HS-27A (cell line): Measurements from ENCODE around the gene SORCS2.

ENCODE experiments used
- DNase-seq: peaks from one replicate; pipeline ENCODE4 v3.0.0-alpha.2; 2012; ENCODE audit warnings: low read depth, missing footprints

The SORCS2 gene

DNA sequence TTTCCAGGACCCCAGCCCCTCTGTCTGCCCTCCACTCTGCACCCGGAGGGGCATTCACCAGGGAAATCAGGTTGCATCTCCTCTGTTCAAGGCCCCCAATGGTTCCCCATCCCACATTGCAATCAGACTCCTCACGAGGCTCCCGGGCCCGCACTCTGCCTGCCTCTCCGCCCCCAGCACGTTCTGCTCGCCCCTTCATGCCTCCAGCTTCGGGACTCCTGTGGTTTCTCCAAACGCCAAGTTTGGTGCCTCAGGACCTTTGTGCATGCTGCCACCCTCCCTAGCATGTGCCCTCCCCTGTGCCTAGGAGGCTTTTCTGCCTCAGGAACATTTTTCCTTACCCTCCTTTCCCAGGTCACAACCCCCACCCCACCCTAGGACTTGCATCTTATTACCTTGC lies 426.0 kb downstream of the SORCS2 start:
- DNase-seq = no peak

DNA sequence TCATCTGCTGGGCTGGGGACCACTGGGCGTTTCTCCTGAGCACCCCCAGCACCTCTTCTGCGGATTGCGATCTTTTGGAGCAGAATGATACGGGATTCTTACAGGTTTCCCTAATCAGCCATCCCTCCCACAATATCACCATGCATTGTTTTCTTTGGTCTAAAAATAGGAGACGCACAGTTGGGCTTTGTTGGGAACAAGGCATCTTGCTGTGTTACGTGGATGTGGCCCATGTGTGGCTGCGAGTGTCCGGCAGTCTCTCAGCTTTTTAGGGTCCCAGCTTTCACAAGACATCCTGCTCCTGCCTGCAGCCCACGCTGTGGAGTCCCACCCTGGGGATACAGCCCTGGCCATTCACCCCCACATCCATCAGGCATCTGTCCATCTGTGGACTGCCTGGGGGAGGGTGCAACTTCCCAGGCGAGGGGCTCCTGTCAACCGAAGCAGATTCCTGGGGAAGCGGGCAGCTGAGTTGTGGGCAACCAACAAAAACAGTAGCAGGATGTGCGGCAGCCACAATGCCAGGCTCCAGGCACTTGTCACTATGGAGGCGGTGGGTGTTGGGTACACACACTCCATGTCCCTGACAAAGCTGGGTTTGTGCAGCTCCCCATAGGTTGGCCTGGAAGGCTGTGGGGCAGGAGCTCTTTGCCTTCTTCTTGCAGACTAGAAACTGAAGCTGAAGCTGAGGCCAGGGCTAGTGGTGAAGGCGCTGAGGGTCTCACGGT lies 427.9 kb downstream of the SORCS2 start:
- DNase-seq = no peak

DNA sequence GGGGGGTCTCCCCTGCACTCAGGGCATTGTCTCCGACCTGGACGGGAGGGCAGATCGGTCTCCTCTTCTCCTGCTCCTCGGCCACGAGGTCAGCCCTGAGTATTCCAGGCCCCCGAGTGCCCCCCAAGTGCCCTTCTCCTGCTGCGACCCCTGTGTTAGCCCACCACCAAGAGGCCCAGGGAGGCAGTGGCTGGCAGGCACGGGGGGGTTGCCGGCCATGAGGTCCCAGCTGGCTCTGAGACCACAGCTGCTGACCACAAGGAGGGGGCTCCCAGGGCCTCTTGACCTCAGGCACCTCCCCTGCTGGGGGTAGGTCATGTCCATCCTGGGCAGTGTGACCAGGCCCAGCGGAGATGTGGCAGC lies 428.5 kb downstream of the SORCS2 start:
- DNase-seq = no peak

DNA sequence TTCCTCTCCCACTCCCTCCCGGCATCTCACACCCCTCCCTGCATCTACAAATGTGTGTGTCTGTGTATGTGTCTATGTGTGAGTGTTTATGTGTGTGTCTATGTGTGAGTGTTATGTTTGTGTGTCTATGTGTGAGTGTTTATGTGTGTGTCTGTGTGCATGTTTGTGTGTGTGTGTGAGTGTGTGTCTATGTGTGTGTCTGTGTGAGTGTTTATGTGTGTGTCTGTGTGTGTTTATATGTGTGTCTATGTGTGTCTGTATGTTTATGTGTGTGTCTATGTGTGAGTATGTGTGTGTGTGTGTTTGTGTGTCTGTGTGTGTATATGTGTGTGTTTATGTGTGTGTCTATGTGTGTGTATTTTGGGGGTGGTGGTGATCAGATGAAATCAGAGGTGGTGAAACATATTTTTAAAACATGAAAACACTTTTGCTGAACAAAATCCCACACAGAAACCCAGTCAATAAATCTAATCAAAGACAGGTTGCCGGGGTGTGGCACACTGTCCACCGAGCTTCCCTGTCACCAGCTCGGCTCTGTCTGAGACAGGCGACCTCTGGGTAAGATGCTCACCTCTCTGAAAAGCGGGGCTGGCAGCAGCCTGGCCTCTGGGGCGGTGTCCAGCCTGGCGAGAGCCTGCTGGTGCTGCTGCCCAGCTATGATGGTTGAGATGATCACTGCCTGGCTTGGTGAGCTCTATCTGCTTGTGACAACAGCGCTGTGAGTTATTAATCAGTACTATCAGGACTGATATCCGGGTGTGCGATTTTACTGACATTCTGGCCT lies 429.1 kb downstream of the SORCS2 start:
- no peak for DNase-seq

DNA sequence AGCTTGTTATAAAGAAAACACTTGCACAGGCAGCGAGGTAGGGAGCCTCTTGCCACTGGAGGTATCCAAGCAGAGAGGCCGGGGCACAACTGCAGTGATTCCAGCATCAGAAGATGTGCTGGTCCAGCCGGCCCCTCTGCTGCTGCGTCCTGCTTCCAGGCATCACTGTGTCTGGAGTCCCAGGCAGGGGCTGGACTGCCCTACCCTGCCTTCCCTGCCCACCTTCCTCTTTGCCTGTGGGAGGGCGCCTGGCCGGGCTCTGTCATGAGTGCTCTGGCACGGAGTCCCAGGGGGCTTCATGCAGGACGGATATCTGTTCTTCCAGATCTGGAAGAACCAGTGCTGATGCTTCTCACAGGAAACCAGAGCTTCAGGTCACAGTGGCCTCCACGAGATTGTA lies 430.0 kb downstream of the SORCS2 start:
- DNase-seq = no peak

DNA sequence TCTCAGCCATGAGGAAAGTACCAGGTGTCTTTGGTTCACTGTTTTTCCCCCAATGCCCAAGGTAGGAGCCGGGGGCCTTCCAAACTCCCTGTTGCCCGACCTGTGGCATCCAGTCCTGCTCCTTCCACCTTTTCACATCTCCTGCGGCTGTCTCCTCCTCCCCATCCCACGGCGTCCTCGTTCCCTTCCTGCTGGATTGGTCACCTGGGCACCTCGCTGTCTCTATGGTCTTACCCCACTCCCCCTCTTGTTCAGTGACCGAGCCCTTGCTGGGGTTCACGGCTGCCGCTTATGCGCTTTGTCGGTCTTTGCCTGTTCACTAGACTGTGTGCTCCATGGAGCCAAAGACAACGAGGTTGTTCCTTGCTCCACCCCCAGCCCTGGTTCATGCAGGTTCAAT lies 431.1 kb downstream of the SORCS2 start:
- no peak for DNase-seq

DNA sequence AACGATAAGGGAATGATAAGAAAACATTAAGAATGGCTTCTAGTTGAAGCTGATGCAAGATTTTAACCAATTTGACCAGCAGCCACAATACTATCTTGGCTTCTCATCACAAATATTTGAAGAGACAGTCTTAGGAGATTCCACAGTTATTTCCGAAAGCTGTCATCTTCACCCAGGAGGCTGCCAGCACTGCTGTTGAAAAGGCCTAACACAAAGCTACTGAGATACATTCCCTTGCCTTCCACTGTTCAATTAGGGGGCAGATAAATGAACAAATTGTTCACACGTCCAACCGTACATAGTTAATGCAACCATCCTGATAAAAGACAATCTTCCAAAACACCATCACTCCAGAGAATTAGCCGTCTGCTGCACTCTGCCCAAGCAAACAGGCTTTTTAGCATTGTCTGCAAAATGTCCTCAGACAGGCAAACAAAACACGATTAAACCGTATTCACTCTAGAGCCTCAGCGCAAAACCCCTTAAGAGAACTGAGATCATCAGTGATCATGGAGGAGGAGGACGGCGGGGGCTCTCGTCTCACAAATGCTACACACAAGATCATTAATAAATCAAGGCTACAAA lies 432.1 kb downstream of the SORCS2 start:
- no peak for DNase-seq

DNA sequence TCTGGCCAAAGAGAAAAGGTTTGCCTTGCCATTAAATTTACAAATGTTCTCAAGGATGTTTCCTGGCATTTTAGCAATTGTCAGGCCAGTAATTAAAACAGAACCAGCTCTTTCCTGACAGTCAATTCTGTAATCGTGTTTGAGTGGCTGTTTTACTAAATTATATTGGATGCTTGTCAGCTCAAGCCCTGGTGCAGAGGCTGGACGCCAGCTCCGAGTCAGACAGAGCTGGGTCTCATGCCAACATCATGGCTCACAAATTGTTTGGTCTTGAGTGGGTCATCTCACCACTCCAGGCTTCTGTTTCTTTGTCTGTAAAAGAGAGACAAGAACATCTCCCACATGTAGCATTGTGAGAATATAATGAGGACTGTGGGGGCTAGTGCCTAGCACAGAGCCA lies 432.7 kb downstream of the SORCS2 start:
- DNase-seq = no peak

DNA sequence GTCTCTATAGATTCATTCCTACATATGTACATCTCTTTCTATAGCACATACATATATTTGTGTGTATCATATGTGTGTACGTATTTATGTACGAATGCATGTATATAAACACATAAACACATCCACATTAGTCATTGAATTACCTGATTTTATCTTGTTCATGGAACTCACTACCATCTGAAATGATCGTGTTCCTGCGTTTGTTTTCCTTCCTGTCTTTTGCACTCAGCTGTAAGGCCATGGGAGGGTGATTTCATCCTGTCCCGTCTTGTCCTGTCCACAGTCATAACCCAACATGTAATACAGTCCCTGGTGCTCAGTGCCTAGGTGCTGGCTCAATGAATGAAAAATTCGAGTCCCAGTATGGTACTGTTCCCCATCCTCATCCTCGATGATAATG lies 434.2 kb downstream of the SORCS2 start:
- DNase-seq = no peak

DNA sequence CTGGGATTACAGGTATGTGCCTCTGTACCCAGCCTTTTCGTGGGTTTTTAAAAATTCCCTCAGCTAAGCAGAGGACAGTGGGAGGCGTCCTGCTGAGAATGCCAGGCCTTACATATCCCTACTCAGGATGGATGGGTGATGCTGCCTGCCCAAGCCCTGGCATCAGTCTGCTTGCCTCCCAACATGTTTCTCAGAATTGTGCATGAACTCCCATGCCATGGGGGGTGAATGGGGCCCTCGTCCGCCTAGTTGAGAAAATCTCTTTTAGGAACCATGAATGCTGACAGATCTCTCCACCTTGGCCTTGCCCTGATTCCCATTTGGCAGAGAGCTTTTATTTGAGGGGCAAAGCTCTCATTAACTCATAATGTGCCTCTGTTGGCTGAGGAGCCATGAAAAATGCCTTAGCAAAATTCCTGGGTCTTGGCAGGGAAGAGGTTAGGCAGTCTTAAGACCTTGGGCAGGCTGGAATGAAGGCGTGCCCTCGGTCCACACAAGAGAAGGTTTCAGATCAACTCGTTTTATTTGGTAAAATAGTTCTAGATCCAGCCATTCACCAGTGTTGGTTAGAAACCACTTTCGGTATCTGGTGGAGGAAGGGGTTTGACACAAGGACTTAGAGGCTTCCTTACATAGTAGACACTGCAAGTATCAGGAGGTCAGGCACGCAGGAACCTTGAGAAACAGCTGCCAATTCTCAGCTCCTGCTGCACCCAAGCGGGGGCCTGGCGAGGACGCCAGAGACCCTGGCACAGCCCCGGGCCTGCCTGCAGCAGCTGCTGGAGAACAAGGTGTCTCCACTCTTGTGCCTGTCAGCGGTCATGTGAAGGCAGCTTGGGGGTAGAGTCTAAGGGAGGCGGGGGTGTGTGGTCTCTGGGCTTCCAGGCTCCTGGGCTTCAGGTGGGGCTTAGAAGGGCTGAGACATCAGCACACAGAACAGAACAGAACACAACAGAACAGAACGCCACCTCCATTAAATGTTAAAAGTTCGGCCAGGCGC lies 435.2 kb downstream of the SORCS2 start:
- no peak for DNase-seq

DNA sequence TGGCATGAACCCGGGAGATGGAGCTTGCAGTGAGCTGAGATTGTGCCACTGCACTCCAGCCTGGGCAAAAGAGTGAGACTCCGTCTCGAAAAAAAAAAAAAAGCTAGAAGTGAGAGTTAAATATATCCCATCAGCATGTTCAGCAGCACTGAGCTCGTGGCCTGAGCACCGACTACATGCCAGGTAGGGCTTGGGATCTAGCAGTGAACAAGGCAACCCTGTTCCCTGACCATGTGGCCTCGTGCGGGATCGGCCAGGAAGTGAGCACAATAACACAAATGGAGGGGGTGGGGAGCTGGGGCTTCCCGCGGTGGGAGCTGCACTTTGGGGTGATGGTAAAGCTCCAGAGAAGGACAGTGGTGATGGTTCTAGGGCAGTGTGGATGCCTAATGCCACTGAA lies 436.1 kb downstream of the SORCS2 start:
- DNase-seq = no peak

DNA sequence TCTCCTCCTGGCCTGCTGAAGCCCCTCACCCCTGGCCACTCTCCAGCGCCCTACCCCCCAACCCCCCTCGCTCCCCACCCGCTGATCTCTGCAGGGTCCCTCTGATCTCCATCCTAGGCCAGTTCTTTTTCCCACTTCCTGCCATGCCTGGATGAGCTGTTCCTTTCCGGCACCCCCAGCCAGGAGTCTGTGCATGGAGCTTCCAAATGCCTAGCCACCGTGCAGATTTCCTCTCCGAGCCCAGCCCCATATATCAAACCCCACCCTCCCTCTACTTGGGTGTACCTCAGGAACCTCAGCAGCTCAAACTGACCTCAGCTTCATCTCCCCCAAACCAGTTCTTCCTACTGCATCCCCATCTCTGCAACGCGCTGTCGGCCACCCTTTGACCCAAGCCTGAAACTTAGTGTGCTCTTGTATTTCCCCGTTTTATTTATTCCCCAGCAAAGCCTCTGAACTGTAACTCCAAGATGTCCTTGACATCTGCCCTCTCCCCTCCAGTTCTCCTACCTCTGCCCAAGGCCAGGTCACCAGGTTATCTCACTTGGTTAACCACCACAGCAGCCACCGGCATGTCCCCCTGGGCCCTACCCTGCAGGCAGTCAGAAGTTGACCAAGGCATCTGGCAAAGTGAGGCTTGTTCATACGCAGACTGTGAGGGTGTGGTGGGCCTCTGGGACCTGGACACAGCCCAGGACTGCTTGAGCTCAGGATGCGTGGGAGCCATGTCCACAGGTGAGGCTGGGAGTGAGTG lies 437.3 kb downstream of the SORCS2 start:
- no peak for DNase-seq

DNA sequence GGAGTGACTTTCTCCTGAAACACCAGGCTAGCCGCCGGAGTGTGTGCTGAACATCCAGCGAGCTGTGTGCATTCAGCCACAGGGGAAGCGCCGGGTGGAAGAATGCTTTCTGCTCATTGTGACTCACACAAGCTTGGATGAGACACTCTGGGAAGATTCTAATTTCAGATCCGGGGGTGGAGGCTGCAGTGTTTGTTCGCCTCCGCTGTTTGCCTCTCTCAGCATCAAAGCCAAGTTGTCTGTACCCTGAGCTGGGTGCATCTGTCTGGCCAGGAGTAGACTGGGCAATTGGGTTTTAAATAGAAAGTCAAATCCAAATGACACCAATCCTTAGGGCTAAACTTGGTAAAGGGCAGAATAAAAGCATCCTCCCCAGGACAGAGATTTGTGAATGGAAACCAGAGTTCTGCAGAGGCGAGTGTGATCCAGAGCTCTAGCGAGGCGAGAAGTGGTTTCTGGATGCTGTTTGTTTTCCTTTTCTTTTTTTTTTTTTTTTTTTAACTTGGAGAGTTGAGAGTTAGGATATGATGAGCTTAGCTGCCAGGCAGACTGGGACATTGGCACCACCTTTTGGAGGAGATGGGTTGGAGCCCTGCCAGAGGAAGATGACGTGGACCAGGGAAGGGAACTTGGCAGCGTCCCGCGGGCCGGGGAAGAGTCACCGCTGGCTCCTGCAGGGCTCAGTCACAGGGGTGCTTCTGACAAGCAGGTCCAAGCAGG lies 438.4 kb downstream of the SORCS2 start:
- DNase-seq = peak; percentile 51

DNA sequence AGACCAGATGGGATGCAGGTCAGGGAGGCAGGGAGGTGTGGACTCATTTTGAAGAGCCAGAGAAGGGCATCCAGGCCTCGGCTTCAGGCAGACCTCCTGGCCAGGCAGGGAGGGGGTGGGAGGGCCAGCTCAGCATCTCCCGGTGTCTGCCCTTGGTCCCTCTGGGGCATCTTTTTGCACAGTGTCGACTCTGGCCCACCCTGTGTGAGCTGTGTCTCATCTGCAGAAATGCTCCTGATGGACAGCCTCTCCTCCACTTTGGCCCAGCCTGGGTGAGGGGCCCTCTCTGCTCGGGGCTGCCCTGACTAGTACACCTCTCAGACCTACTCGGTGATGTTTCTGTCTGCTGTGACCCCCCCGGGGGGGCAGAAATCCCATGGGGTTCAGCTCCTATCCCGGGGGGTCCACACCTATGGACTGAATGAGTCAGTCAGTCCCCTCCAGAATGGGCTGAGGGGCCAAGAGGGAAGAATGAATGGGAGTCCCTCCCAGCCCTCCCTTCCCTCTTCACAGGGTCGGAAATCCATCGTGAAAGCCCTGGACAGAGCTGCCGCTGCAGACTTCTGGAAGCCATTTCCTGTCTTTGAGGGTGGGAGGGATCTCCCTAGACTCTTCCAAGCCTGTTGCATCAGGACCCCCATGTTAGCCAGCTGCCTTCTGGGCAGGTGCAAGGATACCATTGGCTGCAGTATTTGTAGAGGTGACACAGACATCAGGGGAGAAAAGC lies 439.1 kb downstream of the SORCS2 start:
- no peak for DNase-seq

DNA sequence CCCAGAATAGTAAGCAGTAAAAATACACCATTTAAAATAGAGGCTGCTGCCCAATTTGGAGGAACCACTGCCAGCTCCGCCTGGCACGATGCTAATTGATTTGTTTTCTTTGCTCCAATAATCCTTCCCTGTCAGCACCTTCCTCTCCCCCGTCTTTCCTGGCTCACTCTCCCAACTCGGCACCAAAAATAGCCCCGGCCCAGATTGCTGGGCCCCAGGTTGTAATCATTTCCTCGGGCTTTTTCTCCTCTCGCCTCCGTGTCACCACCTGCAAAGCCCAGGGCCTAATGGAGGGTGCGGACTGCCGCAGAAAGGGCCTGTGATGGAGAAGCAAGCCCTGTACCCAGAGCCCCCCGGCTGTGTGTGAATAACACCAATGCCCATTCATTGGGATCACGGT lies 440.0 kb downstream of the SORCS2 start:
- DNase-seq = no peak

DNA sequence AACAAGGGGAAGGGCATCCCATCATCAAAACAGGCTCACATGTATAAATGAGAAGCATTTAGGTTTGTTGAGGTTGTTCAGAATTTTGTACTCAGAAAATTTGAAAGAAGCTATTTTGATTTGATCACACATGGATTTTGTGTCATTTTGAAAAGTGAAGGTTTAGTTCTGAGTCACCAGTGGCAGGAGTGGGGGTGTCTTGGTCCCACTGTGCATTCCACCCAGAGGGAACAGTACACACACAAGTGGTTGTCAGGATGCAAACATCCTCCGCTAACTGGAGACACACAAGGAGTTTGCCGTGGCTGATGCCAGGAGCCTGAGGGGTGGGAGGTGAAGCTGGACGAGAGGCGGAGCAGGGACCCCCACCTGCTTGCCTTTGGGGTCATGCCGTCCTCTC lies 440.6 kb downstream of the SORCS2 start:
- DNase-seq = no peak

DNA sequence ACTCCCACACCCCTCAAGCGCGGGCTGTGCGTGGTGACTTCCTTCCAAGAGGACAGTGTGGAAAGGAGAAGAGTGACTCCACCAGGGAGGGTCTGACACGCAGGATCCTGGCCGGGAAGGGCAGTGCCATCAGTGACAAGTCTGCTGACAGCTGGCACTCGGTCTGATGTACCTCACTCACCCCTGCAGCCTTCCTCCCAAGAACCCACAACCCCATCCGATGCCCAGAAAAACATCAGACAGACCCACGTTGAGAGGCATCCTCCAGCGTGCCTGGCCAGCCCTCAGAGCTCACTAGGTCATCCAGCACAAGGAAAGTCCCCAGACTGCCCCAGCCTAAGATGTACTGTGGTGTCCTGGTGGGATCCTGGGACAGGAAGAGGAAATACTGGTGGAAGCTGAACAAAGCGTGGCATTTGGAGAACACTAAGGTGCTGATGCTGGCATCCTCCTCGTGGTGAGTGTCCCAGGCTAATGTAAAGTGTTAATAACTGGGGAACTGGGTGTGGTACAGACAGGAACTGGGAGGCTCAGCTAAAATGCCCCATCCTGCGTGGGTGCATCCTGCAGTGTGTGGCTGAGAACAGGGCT lies 442.4 kb downstream of the SORCS2 start:
- no peak for DNase-seq

DNA sequence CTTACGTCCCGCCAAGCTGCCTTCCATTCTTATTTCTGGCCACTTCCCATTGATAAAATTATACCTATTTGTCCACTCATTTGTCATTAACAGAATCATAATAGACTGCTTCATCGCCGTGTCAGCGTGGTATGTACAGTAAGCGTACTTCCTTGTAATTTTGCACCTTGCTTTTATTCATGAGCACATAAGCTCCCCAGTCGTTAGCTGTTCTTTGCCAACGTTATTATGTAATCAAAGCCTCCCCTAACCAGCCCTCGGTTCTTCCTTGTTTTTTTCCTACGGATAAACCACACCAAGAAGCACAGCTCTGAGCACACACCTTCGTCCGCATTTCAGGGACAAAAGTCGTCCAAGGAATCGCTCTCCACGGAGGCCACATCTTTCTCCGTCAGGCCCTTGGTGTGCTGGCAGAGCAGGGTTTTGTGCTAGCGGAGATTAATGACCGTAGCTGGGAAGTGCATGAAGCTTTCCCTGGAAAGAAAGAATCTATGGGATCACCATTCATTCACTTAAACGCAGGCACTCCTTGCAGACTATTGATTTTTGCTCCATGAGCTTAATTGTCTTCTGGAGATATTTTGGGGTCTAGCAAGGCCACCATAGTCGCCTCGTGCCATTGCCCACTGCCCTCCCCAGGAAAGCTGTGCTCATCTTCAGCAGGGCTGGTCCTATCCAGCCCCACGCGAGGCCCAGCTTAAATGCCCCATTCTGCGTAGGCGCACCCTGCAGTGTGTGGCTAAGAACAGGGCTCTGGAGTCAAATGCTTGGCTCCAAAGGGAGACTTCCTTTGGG lies 443.3 kb downstream of the SORCS2 start:
- DNase-seq = no peak

DNA sequence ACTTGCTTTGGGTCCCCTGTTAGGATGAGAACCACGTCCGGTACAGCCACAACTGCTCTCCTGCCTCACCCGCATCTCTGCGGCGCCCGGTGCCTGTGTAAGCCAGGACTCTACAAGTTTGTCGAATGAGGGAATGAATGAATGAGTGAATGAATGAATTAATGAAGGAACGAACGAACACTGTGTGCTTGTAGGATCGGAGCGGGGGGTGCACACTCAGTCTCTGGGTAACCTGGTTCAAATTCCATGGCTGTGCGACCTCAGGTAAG lies 443.8 kb downstream of the SORCS2 start:
- no peak for DNase-seq
